OCI-LY3 (cell line): ENCODE results near the gene SIRT2.
A peak's percentile ranks its signal among the peaks of the same experiment; 100 is the strongest.

ENCODE experiments used
- EZH2phosphoT487 ChIP-seq: fragments of 200-600 bp; shearing (Covaris generic); IDR thresholded peaks from 2 replicates; pipeline ENCODE4 v1.6.1; 2018; ENCODE audit warnings: antibody characterized with exemption, mixed run types, low read depth
- TF ChIP-seq, protein P1 (sequence below): fragments of 200-600, 300-600 bp; sonication (generic); IDR thresholded peaks from 2 replicates; pipeline ENCODE4 v1.5.1; 2014; ENCODE audit warnings: antibody characterized with exemption, low read length, low read depth

DNA sequence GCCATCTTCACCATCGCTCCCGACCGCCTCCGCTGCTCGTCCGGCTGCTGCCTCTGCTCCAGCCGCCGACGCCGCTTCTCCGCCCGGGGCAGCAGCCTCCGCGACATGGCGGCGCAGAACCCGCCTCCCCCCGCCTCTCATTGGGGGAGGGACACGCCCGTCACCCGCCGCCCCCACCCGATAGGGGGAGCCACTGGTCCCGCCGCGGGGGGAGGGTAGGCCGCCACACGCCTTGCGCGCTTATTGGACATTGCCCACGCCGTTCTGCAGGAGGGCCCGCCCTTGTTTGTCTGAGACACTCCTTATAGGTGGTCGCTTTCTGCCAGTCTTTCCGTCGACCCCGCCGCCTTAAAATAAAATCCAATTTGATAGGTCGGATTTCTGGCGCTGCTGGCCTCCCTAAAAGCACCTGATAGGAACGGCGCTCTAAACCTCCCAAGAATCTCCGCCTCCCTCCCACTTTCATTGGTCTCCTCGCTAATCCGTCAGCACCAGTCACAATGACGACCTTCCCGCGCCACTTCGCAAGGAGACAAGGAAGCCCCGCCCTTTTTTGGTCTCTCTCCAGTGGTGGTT lies 49.5 kb downstream of the SIRT2 start, which contains the start of gene HNRNPL:
- TF ChIP-seq, protein P1, sequence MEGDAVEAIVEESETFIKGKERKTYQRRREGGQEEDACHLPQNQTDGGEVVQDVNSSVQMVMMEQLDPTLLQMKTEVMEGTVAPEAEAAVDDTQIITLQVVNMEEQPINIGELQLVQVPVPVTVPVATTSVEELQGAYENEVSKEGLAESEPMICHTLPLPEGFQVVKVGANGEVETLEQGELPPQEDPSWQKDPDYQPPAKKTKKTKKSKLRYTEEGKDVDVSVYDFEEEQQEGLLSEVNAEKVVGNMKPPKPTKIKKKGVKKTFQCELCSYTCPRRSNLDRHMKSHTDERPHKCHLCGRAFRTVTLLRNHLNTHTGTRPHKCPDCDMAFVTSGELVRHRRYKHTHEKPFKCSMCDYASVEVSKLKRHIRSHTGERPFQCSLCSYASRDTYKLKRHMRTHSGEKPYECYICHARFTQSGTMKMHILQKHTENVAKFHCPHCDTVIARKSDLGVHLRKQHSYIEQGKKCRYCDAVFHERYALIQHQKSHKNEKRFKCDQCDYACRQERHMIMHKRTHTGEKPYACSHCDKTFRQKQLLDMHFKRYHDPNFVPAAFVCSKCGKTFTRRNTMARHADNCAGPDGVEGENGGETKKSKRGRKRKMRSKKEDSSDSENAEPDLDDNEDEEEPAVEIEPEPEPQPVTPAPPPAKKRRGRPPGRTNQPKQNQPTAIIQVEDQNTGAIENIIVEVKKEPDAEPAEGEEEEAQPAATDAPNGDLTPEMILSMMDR: peak; percentile 38
- no peak for TF ChIP-seq EZH2phosphoT487
